GM12878 (cell line): ENCODE measurements around the gene ST7. TPM values are rescaled to one million over a fixed set of nuclear protein-coding genes. Genes with fewer than 3 reads are reported as not detected.

Source experiments
- ATAC-seq: fragments of 200-7000 bp; cut with Tn5 transposase; 3 replicates; pipeline ENCODE4 v1.9.1; 2020; ENCODE audit warnings: mild to moderate bottlenecking, moderate library complexity
- BruUV-seq: library from RNA; stranded (reverse); fragments of 400-500 nt; replicated peaks from 2 replicates; lab custom pipeline; 2021; lab: Mats Ljungman, UMichigan
- CTCF ChIA-PET: fragments of 300-600 bp; sonication (Branson Sonifier 250); formaldehyde crosslinking; extraction: SDS; loops from one replicate; lab custom pipeline; 2021; ENCODE audit warnings: inconsistent platforms; lab: Yijun Ruan, JAX
- POLR2A ChIA-PET: fragments of 350-600 bp; formaldehyde crosslinking; extraction: SDS; loops from one replicate; lab custom pipeline; 2021; ENCODE audit warnings: inconsistent platforms; lab: Charles Lee
- RAD21 ChIA-PET: fragments of 300-600 bp; sonication (Branson Sonifier 250); formaldehyde crosslinking; loops from one replicate; lab custom pipeline; 2023; ENCODE audit warnings: antibody characterized with exemption; ENCODE audit not compliant: unreplicated experiment; lab: Charles Lee
- SMC1A ChIA-PET: fragments of 300-600 bp; sonication (Branson Sonifier 250); formaldehyde crosslinking; loops from one replicate; lab custom pipeline; 2023; ENCODE audit not compliant: unreplicated experiment, uncharacterized antibody; lab: Charles Lee
- DNase-seq: peaks from one replicate; pipeline ENCODE4 v3.0.0-alpha.2; 2011; ENCODE audit warnings: low read depth, low spot score
- FAIRE-seq: peaks from 3 replicates; lab custom pipeline; 2011; peaks lifted over from hg19 to GRCh38; lab: Jason Lieb, UNC
- H2AFZ ChIP-seq: 2 replicates; pipeline ENCODE4 v1.6.0; 2011; ENCODE audit warnings: low read depth, low read length, control low read depth; ENCODE audit not compliant: control insufficient read depth
- H3K27ac ChIP-seq: 2 replicates; pipeline ENCODE4 v1.5.1; 2011; ENCODE audit warnings: control low read depth; ENCODE audit not compliant: control insufficient read depth, insufficient read depth
- H3K27me3 ChIP-seq, 2 experiments: replicated peaks in 1 of 2; 2 replicates each; pipeline versions ENCODE4 v1.6.0 to v1.6.1; 2011; ENCODE audit warnings: low read length in 1 of 2; ENCODE audit not compliant: control insufficient read depth in 2 of 2, insufficient read depth in 2 of 2
- H3K36me3 ChIP-seq, 2 experiments: 2 replicates each; pipeline ENCODE4 v1.5.1; 2011; ENCODE audit warnings: low read length in 1 of 2; ENCODE audit not compliant: control insufficient read depth in 2 of 2, insufficient read depth in 2 of 2
- H3K4me1 ChIP-seq: 2 replicates; pipeline ENCODE4 v1.6.1; 2011; ENCODE audit warnings: mild to moderate bottlenecking, low read length, moderate library complexity, mixed read lengths; ENCODE audit not compliant: control insufficient read depth, insufficient read depth
- H3K4me2 ChIP-seq: 2 replicates; pipeline ENCODE4 v1.6.0; 2011; ENCODE audit warnings: control low read depth; ENCODE audit not compliant: control insufficient read depth, insufficient read depth
- H3K4me3 ChIP-seq: fragments of 200-600 bp; sonication (generic); 2 replicates; pipeline ENCODE4 v1.5.1; 2016
- H3K79me2 ChIP-seq: 2 replicates; pipeline ENCODE4 v1.6.0; 2011; ENCODE audit warnings: low read length; ENCODE audit not compliant: control insufficient read depth, insufficient read depth
- H3K9ac ChIP-seq: 2 replicates; pipeline ENCODE4 v1.8.0; 2011; ENCODE audit warnings: low read length, control low read depth, mixed read lengths; ENCODE audit not compliant: control insufficient read depth, insufficient read depth
- H3K9me3 ChIP-seq: replicated peaks from 3 replicates; pipeline ENCODE4 v1.5.1; 2011; ENCODE audit warnings: mild to moderate bottlenecking, low read length; ENCODE audit not compliant: control insufficient read depth, insufficient read depth
- H4K20me1 ChIP-seq: 2 replicates; pipeline ENCODE4 v1.6.0; 2011; ENCODE audit not compliant: control insufficient read depth, insufficient read depth
- CHD1 ChIP-seq: IDR thresholded peaks from 2 replicates; pipeline ENCODE4 v1.6.1; 2012; ENCODE audit warnings: low read depth, low read length, improper control_type of control experiment
- EZH2 ChIP-seq: IDR thresholded peaks from 2 replicates; pipeline ENCODE4 v1.6.1; 2012; ENCODE audit warnings: low read depth, mild to moderate bottlenecking, control low read depth, inconsistent platforms, low read length, borderline replicate concordance; ENCODE audit not compliant: control insufficient read depth
- MEF2B ChIP-seq: fragments of 450-650 bp; IDR thresholded peaks from 2 replicates; pipeline ENCODE4 v1.6.1; 2018; ENCODE audit warnings: mild to moderate bottlenecking, moderate library complexity; ENCODE audit not compliant: partially characterized antibody, poor library complexity, severe bottlenecking
- SMAD5 ChIP-seq: IDR thresholded peaks from 2 replicates; pipeline ENCODE4 v1.6.1; 2016; ENCODE audit warnings: antibody characterized with exemption, low read depth
- SREBF2 ChIP-seq: IDR thresholded peaks from 2 replicates; pipeline ENCODE4 v1.6.1; 2012; ENCODE audit warnings: mild to moderate bottlenecking, low read length
- ZBTB33 ChIP-seq: fragments of 450-650 bp; IDR thresholded peaks from 2 replicates; pipeline ENCODE4 v1.6.1; 2017; ENCODE audit warnings: mild to moderate bottlenecking
- WGBS: methylation state at CpG from one replicate; pipeline ENCODE4 v1.1.6; 2016; ENCODE audit warnings: low lambda C conversion rate; ENCODE audit not compliant: insufficient replicate concordance, insufficient coverage; ENCODE audit errors: missing lambda C conversion rate; 5-methylcytosine and 5-hydroxymethylcytosine counted together
- in situ Hi-C: fragments of 300-500 bp; cut with MboI; formaldehyde crosslinking; loops from 9 replicates; pipeline ENCODE4 v1.14.3; 2018; ENCODE audit warnings: mixed read lengths
- intact Hi-C: fragments of 100-400 bp; cut with micrococcal nuclease; formaldehyde crosslinking; loops from one replicate; pipeline ENCODE4 v1.14.2; 2022; ENCODE audit not compliant: unreplicated experiment
- polyA plus RNA-seq, 11 experiments: library from polyadenylated mRNA; depleted of rRNA in 4 of 11; unstranded in 6 of 11; stranded (reverse) in 5 of 11; fragments of >200 nt; fragmentation: Nextera tagmentation in 4 of 11; fragmentation: Illumina TruSeq in 1 of 11; extraction: Ambion mirVana in 4 of 11; extraction: Trizol in 1 of 11; gene quantifications; 1 replicate in 1 of 11; 2 replicates in 10 of 11; pipeline versions ENCODE4 v1.2.1 to v1.2.3, GENCODE V29; 2011 to 2016; ENCODE audit warnings: inconsistent platforms in 2 of 11, missing spikeins in 2 of 11, low read depth in 1 of 11
- total RNA-seq, 4 experiments: library from RNA; depleted of rRNA in 3 of 4; stranded (reverse); fragments of >200 nt in 3 of 4; fragmentation: Illumina TruSeq in 1 of 4; extraction: Trizol in 1 of 4; gene quantifications; 2 replicates each; pipeline versions ENCODE4 v1.2.1 to v1.2.3, GENCODE V29; 2013 to 2021
- TF ChIP-seq, protein P1 (sequence below): IDR thresholded peaks from 2 replicates; pipeline ENCODE4 v1.6.1; 2011; ENCODE audit warnings: borderline replicate concordance, low read depth, mild to moderate bottlenecking, moderate library complexity, low read length; ENCODE audit not compliant: insufficient read depth, poor library complexity, severe bottlenecking
- TF ChIP-seq, protein P2 (sequence below): IDR thresholded peaks from 2 replicates; pipeline ENCODE4 v1.6.1; 2012; ENCODE audit warnings: low read depth, low read length, improper control_type of control experiment
- TF ChIP-seq, protein P3 (sequence below): IDR thresholded peaks from 2 replicates; pipeline ENCODE4 v1.6.1; 2012; ENCODE audit warnings: low read depth, low read length, improper control_type of control experiment

The ST7 gene
- total and polyA plus RNA-seq, 10 of the 15 experiments (the other 5 are each of a cell fraction or from before 2014, with no cell fraction given): 27.7 to 76.4 (median 53.6) TPM

GRCh38 chr7:117227091-117227490 is 273.8 kb downstream of the ST7 start:
- ChIA-PET CTCF (no interaction called here), RAD21 (interaction anchor here (0.9 to 1.0 kb wide), 2 partner anchors 14 to 35 kb away, joined by 4 to 5 read pairs; no protein-coding TSS in a partner anchor), SMC1A (interaction anchor here (1.6 to 5.6 kb wide), 2 partner anchors 14 to 120 kb away, joined by 5 to 53 read pairs; no protein-coding TSS in a partner anchor), POLR2A (no interaction called here)
- H3K79me2 ChIP-seq: no peaks in the 10 kb centered on the region
- 82% methylated on average over 4 of the region's 4 CpGs for WGBS
- H3K4me2 ChIP-seq: no peak overlapping the region
- no peak overlapping the region for H3K4me3 ChIP-seq
- no peak overlapping the region for H3K27ac ChIP-seq
- peaks cover 12% of the 10 kb centered on the region for H3K4me1 ChIP-seq
- H3K9ac ChIP-seq: no peak overlapping the region
- H3K27me3 ChIP-seq: no peaks in the 10 kb centered on the region
- H3K36me3 ChIP-seq: peaks cover 2 to 14% of the 10 kb centered on the region in 2 experiments; a peak in 3 of 4 replicates
- FAIRE-seq (no peak), ATAC-seq (no peak), DNase-seq (no peak)
- intact Hi-C loops: no loop called here
- in situ Hi-C loops: no loop called here
- H2AFZ ChIP-seq: no peak overlapping the region
- no peaks in the 10 kb centered on the region for H3K9me3 ChIP-seq
- TF ChIP-seq, protein P1, sequence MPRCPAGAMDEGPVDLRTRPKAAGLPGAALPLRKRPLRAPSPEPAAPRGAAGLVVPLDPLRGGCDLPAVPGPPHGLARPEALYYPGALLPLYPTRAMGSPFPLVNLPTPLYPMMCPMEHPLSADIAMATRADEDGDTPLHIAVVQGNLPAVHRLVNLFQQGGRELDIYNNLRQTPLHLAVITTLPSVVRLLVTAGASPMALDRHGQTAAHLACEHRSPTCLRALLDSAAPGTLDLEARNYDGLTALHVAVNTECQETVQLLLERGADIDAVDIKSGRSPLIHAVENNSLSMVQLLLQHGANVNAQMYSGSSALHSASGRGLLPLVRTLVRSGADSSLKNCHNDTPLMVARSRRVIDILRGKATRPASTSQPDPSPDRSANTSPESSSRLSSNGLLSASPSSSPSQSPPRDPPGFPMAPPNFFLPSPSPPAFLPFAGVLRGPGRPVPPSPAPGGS: peak; percentile 24
- no peak for TF ChIP-seq CHD1
- no TSS peak for BruUV-seq
- H4K20me1 ChIP-seq: no peaks in the 10 kb centered on the region

- peaks cover 12% of the 10 kb centered on the region for H3K4me1 ChIP-seq
- no peak overlapping the region for H3K4me2 ChIP-seq
- DNase-seq (no peak), ATAC-seq (no peak), FAIRE-seq (no peak)
- H3K9ac ChIP-seq: no peak overlapping the region
- H3K36me3 ChIP-seq: peaks cover 0 to 4% of the 10 kb centered on the region in 2 experiments; a peak in 2 of 4 replicates
- H3K27ac ChIP-seq: no peak overlapping the region
- BruUV-seq: no TSS peak
- CTCF ChIA-PET: interaction anchor here (0.7 to 3.2 kb wide), 8 partner anchors 8 to 157 kb away, joined by 3 to 24 read pairs (median 5); no protein-coding TSS in a partner anchor
- SMC1A ChIA-PET: interaction anchor here (0.9 to 5.6 kb wide), 11 partner anchors 8 to 194 kb away, joined by 3 to 53 read pairs (median 6); no protein-coding TSS in a partner anchor
- H3K4me3 ChIP-seq: no peak overlapping the region
- WGBS: 98% methylated on average over 3 of the region's 3 CpGs
- H3K79me2 ChIP-seq: no peaks in the 10 kb centered on the region
- H4K20me1 ChIP-seq: no peaks in the 10 kb centered on the region
- no peaks in the 10 kb centered on the region; the same call in 1 of the 3 replicates for H3K9me3 ChIP-seq
- in situ Hi-C loops: no loop called here
- H3K27me3 ChIP-seq: no peaks in the 10 kb centered on the region
- no peak overlapping the region for H2AFZ ChIP-seq
- POLR2A ChIA-PET: interaction anchor here (1.2 to 1.3 kb wide), 3 partner anchors 10 to 119 kb away, joined by 4 to 6 read pairs (median 5); no protein-coding TSS in a partner anchor
- RAD21 ChIA-PET: interaction anchor here (0.7 to 3.4 kb wide), 7 partner anchors 10 to 118 kb away, joined by 3 to 49 read pairs (median 9); no protein-coding TSS in a partner anchor
- intact Hi-C loops: no loop called here
- TF ChIP-seq, protein P2, sequence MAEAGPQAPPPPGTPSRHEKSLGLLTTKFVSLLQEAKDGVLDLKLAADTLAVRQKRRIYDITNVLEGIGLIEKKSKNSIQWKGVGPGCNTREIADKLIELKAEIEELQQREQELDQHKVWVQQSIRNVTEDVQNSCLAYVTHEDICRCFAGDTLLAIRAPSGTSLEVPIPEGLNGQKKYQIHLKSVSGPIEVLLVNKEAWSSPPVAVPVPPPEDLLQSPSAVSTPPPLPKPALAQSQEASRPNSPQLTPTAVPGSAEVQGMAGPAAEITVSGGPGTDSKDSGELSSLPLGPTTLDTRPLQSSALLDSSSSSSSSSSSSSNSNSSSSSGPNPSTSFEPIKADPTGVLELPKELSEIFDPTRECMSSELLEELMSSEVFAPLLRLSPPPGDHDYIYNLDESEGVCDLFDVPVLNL: no peak
- TF ChIP-seq SREBF2 (no peak), MEF2B (no peak), SMAD5 (no peak), EZH2 (no peak), ZBTB33 (no peak)
- TF ChIP-seq, protein P3, sequence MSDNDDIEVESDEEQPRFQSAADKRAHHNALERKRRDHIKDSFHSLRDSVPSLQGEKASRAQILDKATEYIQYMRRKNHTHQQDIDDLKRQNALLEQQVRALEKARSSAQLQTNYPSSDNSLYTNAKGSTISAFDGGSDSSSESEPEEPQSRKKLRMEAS: no peak
- TF ChIP-seq, protein P1: no peak
These were observed 276.0 kb downstream of the ST7 start for GRCh38 chr7:117229350-117229749.
